CD4-positive, alpha-beta T cell treated with Interleukin-4 for 1 hour (primary cell): ENCODE measurements around the gene RPA3.

Experiments used
- DNase-seq, 2 donors: peaks; one replicate each; pipeline ENCODE4 v3.0.0-alpha.2; 2020 to 2022

The RPA3 gene

GRCh38 chr7:7718492-7718891, at the start of gene RPA3:
Gene RPA3, minus strand, starts transcription at chr7:7718607. Its CDS starts 78,189 bp downstream, at chr7:7640418.
- DNase-seq = no peak

- DNase-seq = no peak
Measured at GRCh38 chr7:7766671-7767070, 48.3 kb upstream of the RPA3 start.

- DNase-seq = no peak
Measured at GRCh38 chr7:7765422-7765821, 47.0 kb upstream of the RPA3 start.

- peak in 1 of 2 donors; percentile 52 for DNase-seq
Measured at GRCh38 chr7:7764520-7765396, 46.4 kb upstream of the RPA3 start.

- DNase-seq = peak in 1 of 2 donors; percentile 69
Measured at GRCh38 chr7:7761974-7762779, 43.8 kb upstream of the RPA3 start.

- DNase-seq = peak in 1 of 2 donors; percentile 69
Measured at GRCh38 chr7:7761340-7761973, 43.0 kb upstream of the RPA3 start.

- no peak for DNase-seq
Measured at GRCh38 chr7:7757576-7757975, 39.2 kb upstream of the RPA3 start.

- DNase-seq = no peak
Measured at GRCh38 chr7:7756577-7756976, 38.2 kb upstream of the RPA3 start.

GRCh38 chr7:7751243-7752092, 33.1 kb upstream of the RPA3 start:
- no peak for DNase-seq

- DNase-seq = no peak
Measured at GRCh38 chr7:7750571-7751242, 32.3 kb upstream of the RPA3 start.

GRCh38 chr7:7746458-7746857, 28.1 kb upstream of the RPA3 start:
- DNase-seq = no peak

GRCh38 chr7:7745966-7746365, 27.6 kb upstream of the RPA3 start:
- DNase-seq = no peak

GRCh38 chr7:7745258-7745657, 26.9 kb upstream of the RPA3 start:
- no peak for DNase-seq

GRCh38 chr7:7742223-7742622, 23.8 kb upstream of the RPA3 start:
- no peak for DNase-seq

- no peak for DNase-seq
Measured at GRCh38 chr7:7740037-7740355, 21.6 kb upstream of the RPA3 start.

- DNase-seq = no peak
Measured at GRCh38 chr7:7739204-7740036, 21.0 kb upstream of the RPA3 start.

- no peak for DNase-seq
Measured at GRCh38 chr7:7738622-7739021, 20.2 kb upstream of the RPA3 start.

- no peak for DNase-seq
Measured at GRCh38 chr7:7738177-7738576, 19.8 kb upstream of the RPA3 start.

GRCh38 chr7:7737674-7738073, 19.3 kb upstream of the RPA3 start:
- DNase-seq = no peak

GRCh38 chr7:7736671-7737070, 18.3 kb upstream of the RPA3 start:
- DNase-seq = no peak

- DNase-seq = no peak
Measured at GRCh38 chr7:7732621-7733281, 14.3 kb upstream of the RPA3 start.
